Measurements from ENCODE around the gene UBQLN3.

UBQLN3 gene

DNA sequence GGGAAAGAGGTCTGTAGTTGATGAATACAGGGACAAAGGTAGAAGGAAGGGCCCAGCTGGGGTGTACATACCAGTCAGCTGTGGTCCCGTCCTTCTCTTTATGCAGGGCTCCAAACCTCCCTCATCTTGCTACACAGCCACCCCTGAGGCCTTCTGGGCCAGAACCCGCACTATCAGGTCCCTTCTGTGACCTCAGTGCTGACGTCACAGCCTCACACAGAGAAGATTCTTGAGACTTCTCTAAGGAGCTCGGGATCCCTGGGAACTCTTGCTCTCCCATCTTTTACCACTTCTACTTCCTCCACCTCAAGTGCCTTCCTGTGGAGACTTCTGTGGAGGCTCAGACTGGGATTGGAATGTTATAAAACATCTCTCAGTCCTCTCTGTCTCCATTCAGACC lies at the start of gene UBQLN3:
UBQLN3 (minus strand) TSS at position 155 of the 400 bp plus-strand sequence. CDS start 399 bp downstream, outside the sequence.
- DNase-seq, result no peak
- ATAC-seq, result peak; percentile 29

DNA sequence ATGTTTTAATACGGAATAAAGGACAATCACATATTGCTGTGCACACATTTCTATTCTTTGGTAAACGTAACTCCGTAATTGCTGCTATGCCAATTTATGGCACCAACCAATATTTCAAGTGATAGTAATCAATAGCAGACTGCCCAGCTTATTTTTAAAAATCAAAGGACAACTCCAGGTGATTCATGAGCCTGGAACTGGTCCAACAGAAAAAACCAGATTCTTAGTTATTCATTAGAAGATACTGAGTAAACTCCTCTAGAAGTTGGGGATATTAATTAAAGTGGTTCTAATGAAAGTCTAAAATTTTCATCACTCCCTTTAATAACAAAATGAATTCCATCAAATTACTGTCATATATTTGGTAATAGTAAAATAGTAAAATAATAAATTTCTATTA lies 48.0 kb upstream of the UBQLN3 start:
- no peak for ATAC-seq

DNA sequence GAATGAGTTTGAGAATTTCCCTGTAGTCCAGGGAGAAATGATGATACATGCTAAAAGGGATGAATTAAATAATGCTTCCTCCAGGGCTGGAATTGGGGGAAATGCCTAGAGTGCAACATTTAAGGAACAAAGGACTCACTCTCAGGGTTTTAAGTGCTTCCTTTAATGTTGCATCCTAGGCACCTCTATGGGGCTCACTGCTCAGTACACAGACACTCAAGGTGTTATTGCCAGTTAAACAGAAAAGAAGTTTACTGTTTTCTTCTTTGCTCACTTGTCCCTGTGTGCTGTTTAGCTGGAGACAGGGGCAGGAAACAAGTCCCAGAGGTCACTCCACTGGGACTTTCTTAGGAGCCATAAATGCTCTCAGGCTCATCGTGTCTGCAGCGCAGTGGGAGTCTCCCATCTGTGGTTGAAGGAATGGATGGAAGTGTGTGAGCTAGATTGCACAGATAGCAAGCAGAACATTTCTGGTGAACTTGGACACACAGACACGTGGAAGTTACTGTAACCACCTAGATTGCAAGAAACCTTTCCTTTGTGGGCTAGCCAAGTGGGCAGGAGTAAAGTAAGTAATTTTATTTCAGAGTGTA lies 46.9 kb upstream of the UBQLN3 start:
- no peak for ATAC-seq

More for the DNA sequence above, 48.0 kb upstream of the UBQLN3 start:
- no peak for DNase-seq

DNA sequence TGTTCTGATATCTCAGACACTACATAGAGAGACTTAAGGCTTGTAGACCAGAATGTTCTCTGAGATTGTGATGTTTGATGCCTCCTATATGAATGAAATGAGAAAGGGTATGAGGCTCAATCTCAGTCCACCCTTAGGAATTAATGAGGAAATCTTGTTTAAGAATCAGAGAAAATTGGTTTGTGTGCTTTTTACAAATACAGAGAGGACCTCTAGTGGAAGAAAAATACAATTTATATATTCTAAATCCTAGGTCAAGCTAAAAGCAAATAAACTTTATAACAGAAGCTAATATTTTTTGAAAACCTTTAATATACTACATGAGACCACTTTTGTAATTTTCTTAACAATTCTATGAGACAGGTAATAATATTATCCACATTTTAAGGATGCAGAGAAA lies 43.6 kb upstream of the UBQLN3 start:
- ATAC-seq (no peak), DNase-seq (no peak)

More for the DNA sequence above, 46.9 kb upstream of the UBQLN3 start:
- no peak for DNase-seq

GRCh38 chr11:5550440-5551095 lies 40.8 kb upstream of the UBQLN3 start:
- DNase-seq (no peak), ATAC-seq (no peak)

GRCh38 chr11:5548440-5548839 lies 38.7 kb upstream of the UBQLN3 start, which contains the start of gene OR52H1:
OR52H1 (minus strand) TSS chr11:5548540; CDS start chr11:5545505, 3,035 bp downstream.
- no peak for ATAC-seq
- DNase-seq, result no peak

- DNase-seq (no peak), ATAC-seq (no peak)
Observed at GRCh38 chr11:5547982-5548381, 38.2 kb upstream of the UBQLN3 start.

GRCh38 chr11:5546457-5546856 lies 36.7 kb upstream of the UBQLN3 start:
- DNase-seq, result no peak
- no peak for ATAC-seq

GRCh38 chr11:5541427-5541826 lies 31.7 kb upstream of the UBQLN3 start:
- no peak for DNase-seq
- no peak for ATAC-seq

DNA sequence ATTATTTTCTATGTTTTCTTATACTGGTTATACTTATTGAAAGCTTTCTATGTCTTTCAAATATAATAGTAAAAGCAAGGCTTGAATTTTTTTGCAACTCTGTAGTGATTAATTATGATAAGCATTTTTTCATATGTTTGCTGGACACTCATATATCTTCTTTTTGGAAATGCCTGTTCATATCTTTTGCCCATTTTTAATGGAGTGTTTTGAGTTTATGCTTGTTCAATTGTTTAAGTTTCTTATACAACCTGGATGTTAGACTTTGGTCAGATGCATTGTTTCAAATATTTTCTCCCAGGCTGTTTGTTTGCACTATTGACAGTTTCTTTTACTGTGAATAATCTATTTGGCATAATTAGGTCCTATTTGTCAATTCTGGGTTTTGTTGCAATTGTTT lies 26.7 kb upstream of the UBQLN3 start:
- ATAC-seq (no peak), DNase-seq (no peak)

- no peak for DNase-seq
- no peak for ATAC-seq
Observed at GRCh38 chr11:5534046-5534445, 24.3 kb upstream of the UBQLN3 start.

GRCh38 chr11:5531053-5531831 lies 21.5 kb upstream of the UBQLN3 start:
- DNase-seq (no peak), ATAC-seq (peak; percentile 19)

GRCh38 chr11:5528495-5528894 lies 18.7 kb upstream of the UBQLN3 start:
- DNase-seq, result no peak

GRCh38 chr11:5527716-5528115 lies 18.0 kb upstream of the UBQLN3 start:
- DNase-seq (no peak), ATAC-seq (no peak)

More at GRCh38 chr11:5528495-5528894, 18.7 kb upstream of the UBQLN3 start:
- no peak for ATAC-seq

DNA sequence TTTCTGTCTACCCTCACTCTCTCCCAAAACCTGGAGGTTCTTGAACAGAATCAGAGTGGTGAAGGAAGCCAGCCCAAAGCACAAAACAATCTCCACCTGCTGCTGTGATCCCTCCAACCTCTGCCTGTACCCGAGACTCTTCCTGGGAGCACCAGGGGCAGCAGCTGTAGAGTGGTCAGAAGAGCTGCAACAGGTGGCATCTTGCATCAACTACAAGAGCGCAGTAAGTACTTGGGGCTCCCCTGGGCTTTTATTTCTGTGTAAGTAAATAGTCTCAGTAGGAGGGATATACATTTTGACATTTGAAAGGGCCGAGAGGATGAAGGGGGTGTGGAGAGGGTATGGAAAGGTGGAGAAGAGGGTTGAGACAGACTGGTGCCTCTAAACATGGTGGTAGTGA lies 15.0 kb upstream of the UBQLN3 start:
- ATAC-seq, result no peak
- DNase-seq, result no peak

- no peak for DNase-seq
- ATAC-seq, result no peak
Observed at GRCh38 chr11:5522308-5522707, 12.6 kb upstream of the UBQLN3 start.

- DNase-seq (no peak), ATAC-seq (no peak)
Observed at GRCh38 chr11:5521540-5521939, 11.8 kb upstream of the UBQLN3 start.

- ATAC-seq, result no peak
- no peak for DNase-seq
Observed at GRCh38 chr11:5516599-5516998, 6.8 kb upstream of the UBQLN3 start, which contains the start of gene UBQLNL. UBQLNL (minus strand) TSS chr11:5516699; CDS start chr11:5516441, 258 bp downstream.

DNA sequence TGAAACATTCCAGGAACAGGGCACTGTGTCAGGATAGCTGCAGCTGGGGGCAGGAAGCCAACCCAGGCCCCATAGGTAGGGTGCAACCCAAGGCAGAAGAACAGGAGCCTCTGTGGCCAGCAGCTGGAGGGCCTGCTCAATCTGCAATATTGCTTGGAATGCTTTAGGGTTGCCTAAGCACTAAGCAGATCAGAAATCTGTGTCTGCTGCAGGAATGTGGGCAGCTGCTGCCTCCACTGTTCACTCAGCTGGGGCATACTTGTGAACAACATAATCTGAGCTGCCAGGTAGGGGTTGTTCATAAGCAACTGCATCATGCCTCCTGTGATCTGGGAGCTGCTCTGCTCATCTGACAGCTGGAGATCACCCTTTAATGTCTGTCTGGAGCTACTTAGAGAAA lies 5.1 kb upstream of the UBQLN3 start:
- ATAC-seq, result no peak

GRCh38 chr11:5508605-5509004 lies 1.2 kb downstream of the UBQLN3 start:
- ATAC-seq (no peak), DNase-seq (no peak)

More for the DNA sequence above, 5.1 kb upstream of the UBQLN3 start:
- DNase-seq, result no peak

DNA sequence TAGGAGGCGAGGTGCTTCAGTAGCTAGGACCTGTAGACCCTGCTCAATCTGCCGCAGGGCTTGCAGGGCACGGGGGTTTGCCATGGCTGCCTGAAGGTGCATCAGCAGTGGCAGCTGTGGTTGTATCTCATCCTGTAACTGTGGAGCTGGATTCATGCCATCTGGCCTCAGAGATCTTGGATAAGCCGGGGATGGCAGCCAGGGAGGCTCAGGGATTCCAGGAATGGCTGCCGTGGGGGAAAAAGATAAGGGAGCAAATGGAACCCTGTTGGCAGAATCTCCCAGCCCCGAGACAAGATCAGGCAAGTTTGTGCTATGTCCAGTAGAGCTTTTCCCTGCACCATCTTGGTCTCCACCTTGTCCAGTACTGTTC lies 1.8 kb downstream of the UBQLN3 start:
- ATAC-seq (no peak), DNase-seq (no peak)

DNA sequence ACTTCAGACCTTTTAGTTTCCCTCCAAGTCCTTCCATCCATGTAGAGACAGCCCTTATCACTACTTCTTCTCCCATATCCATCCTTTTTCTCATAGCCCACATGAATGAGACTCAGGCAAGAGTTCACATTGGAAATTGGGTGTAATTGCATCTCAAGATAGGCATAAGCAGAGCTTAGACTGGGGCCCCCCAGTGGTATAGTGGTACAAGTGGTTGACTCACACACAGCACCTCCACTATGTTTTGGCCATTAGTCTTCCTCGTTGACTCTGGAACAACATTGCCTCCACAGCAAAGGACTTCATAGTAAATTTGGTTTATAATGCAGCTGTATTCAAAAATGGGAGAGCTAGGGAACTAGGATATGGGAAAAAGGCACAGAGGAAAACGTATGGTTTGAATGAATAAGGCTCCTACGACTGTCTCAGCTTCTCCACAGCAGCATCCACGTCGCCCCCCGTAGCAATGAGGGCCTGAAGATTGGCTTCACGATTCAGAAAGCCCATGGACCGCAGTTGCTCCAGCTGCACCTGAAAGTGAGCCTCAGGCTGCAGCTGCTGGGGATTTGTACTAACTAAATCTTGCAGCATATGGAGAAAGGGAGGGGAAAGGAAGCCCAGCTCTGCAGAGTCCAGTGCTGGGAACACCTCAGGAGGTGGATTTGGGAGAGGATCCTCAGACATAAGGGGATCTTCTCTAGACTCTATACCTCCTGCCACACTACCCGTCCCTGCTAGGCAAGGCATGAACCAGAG lies 2.4 kb downstream of the UBQLN3 start:
- DNase-seq (no peak), ATAC-seq (no peak)
